Measurements from ENCODE around the gene FBXO2.

DNA sequence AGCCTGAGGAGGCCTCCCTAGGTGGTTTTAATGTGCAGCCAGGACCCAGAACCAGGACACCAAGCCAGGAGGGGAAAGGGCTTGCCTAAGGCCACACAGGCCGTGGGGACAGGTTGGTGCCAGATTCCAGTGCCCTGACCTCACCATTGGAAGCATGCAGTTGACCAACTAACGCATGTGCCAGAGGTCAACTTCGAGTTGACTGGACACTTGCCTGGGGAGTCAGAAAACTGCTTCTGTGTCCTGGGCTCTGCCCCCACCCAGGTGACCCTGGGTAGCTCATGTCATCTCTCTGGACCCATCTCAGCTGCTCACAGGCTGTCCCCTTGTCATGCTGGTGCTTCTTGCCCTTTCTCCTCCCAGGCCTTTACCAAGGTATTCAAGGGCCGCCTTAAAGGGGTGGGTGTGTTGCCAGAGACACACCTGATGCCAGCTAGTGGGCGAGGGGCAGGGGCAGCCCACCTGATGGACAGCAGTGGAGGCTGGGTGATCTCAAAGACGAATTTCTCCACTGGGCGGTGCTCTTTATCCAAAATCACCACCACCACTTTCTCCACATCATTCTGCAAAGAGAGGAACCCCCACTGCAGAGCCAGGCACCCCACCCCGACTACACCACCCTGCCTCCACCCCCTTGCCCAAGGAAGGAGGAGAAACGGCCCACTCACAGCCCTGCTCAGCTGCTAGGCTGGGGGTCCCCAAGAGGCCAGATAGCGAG is 22.3 kb upstream of the FBXO2 start:
- no peak for TF ChIP-seq SIN3A (IDR thresholded peaks at IDR 0.05; ENCODE audit: borderline replicate concordance, insufficient read depth, low read depth, low read length)
- TF ChIP-seq, protein P1, sequence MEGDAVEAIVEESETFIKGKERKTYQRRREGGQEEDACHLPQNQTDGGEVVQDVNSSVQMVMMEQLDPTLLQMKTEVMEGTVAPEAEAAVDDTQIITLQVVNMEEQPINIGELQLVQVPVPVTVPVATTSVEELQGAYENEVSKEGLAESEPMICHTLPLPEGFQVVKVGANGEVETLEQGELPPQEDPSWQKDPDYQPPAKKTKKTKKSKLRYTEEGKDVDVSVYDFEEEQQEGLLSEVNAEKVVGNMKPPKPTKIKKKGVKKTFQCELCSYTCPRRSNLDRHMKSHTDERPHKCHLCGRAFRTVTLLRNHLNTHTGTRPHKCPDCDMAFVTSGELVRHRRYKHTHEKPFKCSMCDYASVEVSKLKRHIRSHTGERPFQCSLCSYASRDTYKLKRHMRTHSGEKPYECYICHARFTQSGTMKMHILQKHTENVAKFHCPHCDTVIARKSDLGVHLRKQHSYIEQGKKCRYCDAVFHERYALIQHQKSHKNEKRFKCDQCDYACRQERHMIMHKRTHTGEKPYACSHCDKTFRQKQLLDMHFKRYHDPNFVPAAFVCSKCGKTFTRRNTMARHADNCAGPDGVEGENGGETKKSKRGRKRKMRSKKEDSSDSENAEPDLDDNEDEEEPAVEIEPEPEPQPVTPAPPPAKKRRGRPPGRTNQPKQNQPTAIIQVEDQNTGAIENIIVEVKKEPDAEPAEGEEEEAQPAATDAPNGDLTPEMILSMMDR (IDR thresholded peaks at IDR 0.05): no peak
- TF ChIP-seq, protein P2, sequence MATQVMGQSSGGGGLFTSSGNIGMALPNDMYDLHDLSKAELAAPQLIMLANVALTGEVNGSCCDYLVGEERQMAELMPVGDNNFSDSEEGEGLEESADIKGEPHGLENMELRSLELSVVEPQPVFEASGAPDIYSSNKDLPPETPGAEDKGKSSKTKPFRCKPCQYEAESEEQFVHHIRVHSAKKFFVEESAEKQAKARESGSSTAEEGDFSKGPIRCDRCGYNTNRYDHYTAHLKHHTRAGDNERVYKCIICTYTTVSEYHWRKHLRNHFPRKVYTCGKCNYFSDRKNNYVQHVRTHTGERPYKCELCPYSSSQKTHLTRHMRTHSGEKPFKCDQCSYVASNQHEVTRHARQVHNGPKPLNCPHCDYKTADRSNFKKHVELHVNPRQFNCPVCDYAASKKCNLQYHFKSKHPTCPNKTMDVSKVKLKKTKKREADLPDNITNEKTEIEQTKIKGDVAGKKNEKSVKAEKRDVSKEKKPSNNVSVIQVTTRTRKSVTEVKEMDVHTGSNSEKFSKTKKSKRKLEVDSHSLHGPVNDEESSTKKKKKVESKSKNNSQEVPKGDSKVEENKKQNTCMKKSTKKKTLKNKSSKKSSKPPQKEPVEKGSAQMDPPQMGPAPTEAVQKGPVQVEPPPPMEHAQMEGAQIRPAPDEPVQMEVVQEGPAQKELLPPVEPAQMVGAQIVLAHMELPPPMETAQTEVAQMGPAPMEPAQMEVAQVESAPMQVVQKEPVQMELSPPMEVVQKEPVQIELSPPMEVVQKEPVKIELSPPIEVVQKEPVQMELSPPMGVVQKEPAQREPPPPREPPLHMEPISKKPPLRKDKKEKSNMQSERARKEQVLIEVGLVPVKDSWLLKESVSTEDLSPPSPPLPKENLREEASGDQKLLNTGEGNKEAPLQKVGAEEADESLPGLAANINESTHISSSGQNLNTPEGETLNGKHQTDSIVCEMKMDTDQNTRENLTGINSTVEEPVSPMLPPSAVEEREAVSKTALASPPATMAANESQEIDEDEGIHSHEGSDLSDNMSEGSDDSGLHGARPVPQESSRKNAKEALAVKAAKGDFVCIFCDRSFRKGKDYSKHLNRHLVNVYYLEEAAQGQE (IDR thresholded peaks at IDR 0.05; ENCODE audit: insufficient read depth in 1 of 2, low read depth in 2 of 2, low read length in 1 of 2): no peak
- no peak for TF ChIP-seq POLR2AphosphoS5 (IDR thresholded peaks at IDR 0.05; ENCODE audit: low read depth, low read length)
- TF ChIP-seq TCF7L2 (IDR thresholded peaks at IDR 0.05; ENCODE audit: low read depth, low read length): no peak
